GM19463 (cell line): ENCODE measurements around the gene STRA6.

ENCODE experiments used
- ATAC-seq: cut with Tn5 transposase; IDR thresholded peaks from one replicate; pipeline ENCODE4 v1.9.1; 2021; ENCODE audit warnings: mild to moderate bottlenecking, moderate library complexity; ENCODE audit not compliant: unreplicated experiment

The STRA6 gene

GRCh38 chr15:74227968-74228722 is 25.6 kb upstream of the STRA6 start:
- ATAC-seq = no peak

GRCh38 chr15:74226761-74227540 is 24.4 kb upstream of the STRA6 start:
- ATAC-seq = no peak

GRCh38 chr15:74225928-74226327 is 23.3 kb upstream of the STRA6 start:
- no peak for ATAC-seq

GRCh38 chr15:74222240-74223119 is 19.9 kb upstream of the STRA6 start:
- no peak for ATAC-seq

- ATAC-seq = no peak
These were observed 19.0 kb upstream of the STRA6 start for GRCh38 chr15:74221399-74222239.

GRCh38 chr15:74220475-74221248 is 18.1 kb upstream of the STRA6 start:
- no peak for ATAC-seq

- ATAC-seq = no peak
These were observed 15.6 kb upstream of the STRA6 start for GRCh38 chr15:74217907-74218885.

- ATAC-seq = no peak
These were observed 14.4 kb upstream of the STRA6 start for GRCh38 chr15:74216949-74217348.

GRCh38 chr15:74215958-74216357 is 13.4 kb upstream of the STRA6 start:
- ATAC-seq = no peak

- ATAC-seq = no peak
These were observed 11.9 kb upstream of the STRA6 start for GRCh38 chr15:74214324-74215021.

- ATAC-seq = no peak
These were observed 11.3 kb upstream of the STRA6 start for GRCh38 chr15:74213858-74214284.

- ATAC-seq = no peak
These were observed 9.9 kb upstream of the STRA6 start for GRCh38 chr15:74212494-74212893.

GRCh38 chr15:74211656-74212055 is 9.1 kb upstream of the STRA6 start:
- ATAC-seq = no peak

GRCh38 chr15:74210729-74211128 is 8.1 kb upstream of the STRA6 start:
- no peak for ATAC-seq

- ATAC-seq = no peak
These were observed 7.5 kb upstream of the STRA6 start for GRCh38 chr15:74209997-74210671.

GRCh38 chr15:74209560-74209958 is 7.0 kb upstream of the STRA6 start:
- ATAC-seq = no peak

- no peak for ATAC-seq
These were observed 6.4 kb upstream of the STRA6 start for GRCh38 chr15:74208901-74209559.
